ENCODE results near the gene U2AF1L4. TPM values are rescaled to one million over a fixed set of nuclear protein-coding genes. Genes with fewer than 3 reads are reported as not detected.
A peak's percentile ranks its signal among the peaks of the same experiment; 100 is the strongest.

U2AF1L4 gene
- total and polyA plus RNA-seq, 2 of the 4 experiments (the other 2 are of a cell fraction) = 6.1 to 15.0 TPM

GRCh38 chr19:35748106-35749020, 3.1 kb upstream of the U2AF1L4 start, which contains the start of gene LIN37 (continued):
- no peak for TF ChIP-seq CTCF (conservative IDR thresholded peaks at IDR 0.05; ENCODE audit: low read depth, low read length)

GRCh38 chr19:35746531-35746930, 1.3 kb upstream of the U2AF1L4 start:
- H3K56ac ChIP-seq (ENCODE audit: extremely low read depth, insufficient read depth, low read length) = no peak overlapping the region
- no peaks in the 10 kb centered on the region for H3K27me3 ChIP-seq (ENCODE audit: control insufficient read depth, insufficient read depth, low read length)
- intact Hi-C loops (cut with micrococcal nuclease) = no loop called here
- H2BK5ac ChIP-seq (ENCODE audit: low read depth, low read length, poor library complexity, severe bottlenecking) = no peak overlapping the region
- peaks cover 7% of the 10 kb centered on the region; the same call in 1 of the 2 replicates for H3K9me1 ChIP-seq (ENCODE audit: insufficient read depth, low read length)
- 0 out of 2 replicates have a peak overlapping the region, but pooled peaks have one; percentile 85 for H3K9ac ChIP-seq (ENCODE audit: low read depth, low read length)
- no peak for DNase-seq
- H3K27ac ChIP-seq (ENCODE audit: insufficient read depth, low read length) = no peak overlapping the region
- no peaks in the 10 kb centered on the region for H4K20me1 ChIP-seq (ENCODE audit: insufficient read depth, low read length)
- no peak overlapping the region for H2BK20ac ChIP-seq (ENCODE audit: low read depth, low read length)
- no peak overlapping the region for H4K5ac ChIP-seq (ENCODE audit: low read depth, low read length)
- ChIA-PET CTCF (interaction anchor here (1.4 kb wide), 1 partner anchor 185 kb away, joined by 3 read pairs; no protein-coding TSS in a partner anchor), POLR2A (ENCODE audit: unreplicated experiment) (no interaction called here)
- peak overlapping the region; percentile 98 for H2AK9ac ChIP-seq (replicated peaks; ENCODE audit: low read depth, low read length, poor library complexity)
- H3K36me3 ChIP-seq (ENCODE audit: control insufficient read depth, insufficient read depth, low read length) = no peaks in the 10 kb centered on the region
- TF ChIP-seq FOS (IDR thresholded peaks at IDR 0.05; ENCODE audit: low read depth, low read length) (no peak), USF2 (IDR thresholded peaks at IDR 0.05; ENCODE audit: low read depth, low read length) (no peak), POLR2A (IDR thresholded peaks at IDR 0.05; ENCODE audit: low read depth, low read length) (no peak), CTCF (conservative IDR thresholded peaks at IDR 0.05; ENCODE audit: low read depth, low read length) (no peak)
- no peak overlapping the region for H2BK15ac ChIP-seq (ENCODE audit: low read depth, low read length)
- no peaks in the 10 kb centered on the region for H3K9me3 ChIP-seq (ENCODE audit: control insufficient read depth, insufficient read depth, low read length)
- BruUV-seq (replicated peaks) = no TSS peak
- H2BK120ac ChIP-seq (ENCODE audit: low read depth, low read length) = no peak overlapping the region
- H4K8ac ChIP-seq (ENCODE audit: low read depth in 2 of 2, low read length in 2 of 2) = no peak overlapping the region
- H3K14ac ChIP-seq (replicated peaks; ENCODE audit: low read depth, low read length) = no peak overlapping the region
- H4K91ac ChIP-seq (ENCODE audit: insufficient read depth, low read depth, low read length) = no peak overlapping the region
- ATAC-seq (ENCODE audit: low read depth) = no peak
- H3K23ac ChIP-seq (ENCODE audit: low read depth, low read length) = no peak overlapping the region
- no peak overlapping the region for H3K4ac ChIP-seq (ENCODE audit: low read depth, low read length)
- H2AK5ac ChIP-seq (ENCODE audit: low read depth, low read length) = no peak overlapping the region; the same call in 1 of the 2 replicates
- WGBS, 2 experiments (ENCODE audit: extremely low coverage in 2 of 2, insufficient read length in 1 of 2) = 100% methylated on average over 2 of the region's 5 CpGs; no CpG with 5 or more reads in 1 of the 2 experiments
- H3K4me1 ChIP-seq (ENCODE audit: control insufficient read depth, insufficient read depth, low read length) = peaks cover 3% of the 10 kb centered on the region; the same call in 1 of the 2 replicates
- in situ Hi-C loops (cut with MboI; ENCODE audit: low sequenced_read_pairs) = no loop called here
- no peak overlapping the region for H3K18ac ChIP-seq (ENCODE audit: low read depth, low read length)
- peak overlapping the region; percentile 16; the same call in 1 of the 2 replicates for H3K4me2 ChIP-seq (ENCODE audit: low read depth, low read length)
- peaks cover 5 to 55% of the 10 kb centered on the region in 2 experiments; a peak in 3 of 4 replicates for H3K79me1 ChIP-seq (ENCODE audit: low read depth in 1 of 2, low read length in 2 of 2)
- no peak overlapping the region for H3K4me3 ChIP-seq (ENCODE audit: insufficient read depth, low read depth, low read length)
- no peak overlapping the region for H2AFZ ChIP-seq (replicated peaks; ENCODE audit: low read length, poor library complexity)
- dilution Hi-C loops (cut with HindIII; ENCODE audit: low sequenced_read_pairs, unreplicated experiment) = no loop called here
